Panc1 (cell line): ENCODE data around the gene CTDSP2.

Experiments
- POLR2AphosphoS5 ChIP-seq: IDR thresholded peaks from 2 replicates; pipeline ENCODE4 v1.6.1; 2012; ENCODE audit warnings: mild to moderate bottlenecking, low read depth, low read length, moderate library complexity
- REST ChIP-seq, 2 experiments: IDR thresholded peaks; 2 replicates each; pipeline ENCODE4 v1.6.1; 2011 to 2012; ENCODE audit warnings: low read depth in 2 of 2, control low read depth in 1 of 2, low read length in 1 of 2, mild to moderate bottlenecking in 1 of 2, moderate library complexity in 1 of 2; ENCODE audit not compliant: insufficient read depth in 1 of 2
- SIN3A ChIP-seq: IDR thresholded peaks from 2 replicates; pipeline ENCODE4 v1.6.1; 2012; ENCODE audit warnings: low read depth, mild to moderate bottlenecking, low read length, moderate library complexity, borderline replicate concordance; ENCODE audit not compliant: insufficient read depth
- TCF7L2 ChIP-seq: IDR thresholded peaks from 2 replicates; pipeline ENCODE4 v1.6.1; 2011; ENCODE audit warnings: mild to moderate bottlenecking, low read depth, low read length, inconsistent platforms
- TF ChIP-seq, protein P1 (sequence below): fragments of 450-650 bp; IDR thresholded peaks from 2 replicates; pipeline ENCODE4 v1.5.1; 2017; ENCODE audit warnings: mild to moderate bottlenecking

GRCh38 chr12:57859121-57859520, 12.6 kb upstream of the CTDSP2 start:
- TF ChIP-seq, protein P1, sequence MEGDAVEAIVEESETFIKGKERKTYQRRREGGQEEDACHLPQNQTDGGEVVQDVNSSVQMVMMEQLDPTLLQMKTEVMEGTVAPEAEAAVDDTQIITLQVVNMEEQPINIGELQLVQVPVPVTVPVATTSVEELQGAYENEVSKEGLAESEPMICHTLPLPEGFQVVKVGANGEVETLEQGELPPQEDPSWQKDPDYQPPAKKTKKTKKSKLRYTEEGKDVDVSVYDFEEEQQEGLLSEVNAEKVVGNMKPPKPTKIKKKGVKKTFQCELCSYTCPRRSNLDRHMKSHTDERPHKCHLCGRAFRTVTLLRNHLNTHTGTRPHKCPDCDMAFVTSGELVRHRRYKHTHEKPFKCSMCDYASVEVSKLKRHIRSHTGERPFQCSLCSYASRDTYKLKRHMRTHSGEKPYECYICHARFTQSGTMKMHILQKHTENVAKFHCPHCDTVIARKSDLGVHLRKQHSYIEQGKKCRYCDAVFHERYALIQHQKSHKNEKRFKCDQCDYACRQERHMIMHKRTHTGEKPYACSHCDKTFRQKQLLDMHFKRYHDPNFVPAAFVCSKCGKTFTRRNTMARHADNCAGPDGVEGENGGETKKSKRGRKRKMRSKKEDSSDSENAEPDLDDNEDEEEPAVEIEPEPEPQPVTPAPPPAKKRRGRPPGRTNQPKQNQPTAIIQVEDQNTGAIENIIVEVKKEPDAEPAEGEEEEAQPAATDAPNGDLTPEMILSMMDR = no peak
- TF ChIP-seq POLR2AphosphoS5 (no peak), SIN3A (no peak), REST (IDR thresholded peaks at IDR 0.05; ENCODE audit: insufficient read depth in 1 of 2, low read depth in 2 of 2, low read length in 1 of 2) (no peak), TCF7L2 (no peak)
